Activated naive CD4-positive, alpha-beta T cell treated with anti-CD3 and anti-CD28 coated beads, Interleukin-2, amount 50 U/mL, for 16 hours (primary cell): Measurements from ENCODE around the gene NEDD8.
"Not testable (repeated sequence)": the region's sequence is repeated elsewhere in the genome, so short reads cannot be mapped to it uniquely, and the experiment has no call there.

Source experiments
- DNase-seq: peaks from one replicate; pipeline ENCODE4 v3.0.0-alpha.2; 2020

NEDD8 gene

DNA sequence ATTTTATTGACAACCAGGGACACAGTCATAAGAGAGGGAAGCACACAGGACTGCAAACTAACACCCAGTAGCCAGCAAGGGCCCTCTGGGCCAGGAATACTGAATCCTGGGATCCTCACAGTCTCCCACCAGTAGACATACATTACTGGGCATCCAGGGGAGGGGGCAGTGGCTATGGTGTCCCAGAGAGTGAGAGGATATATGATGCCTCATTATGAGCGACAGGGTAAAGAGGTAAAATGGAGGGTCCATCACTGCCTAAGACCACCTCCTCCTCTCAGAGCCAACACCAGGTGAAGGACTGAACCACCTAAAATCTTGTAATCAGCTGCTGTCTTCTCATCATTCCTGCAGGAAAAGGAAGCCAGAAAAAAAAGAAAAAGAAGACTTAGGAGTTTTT is 15.3 kb downstream of the NEDD8 start:
- DNase-seq, result not testable (repeated sequence)

DNA sequence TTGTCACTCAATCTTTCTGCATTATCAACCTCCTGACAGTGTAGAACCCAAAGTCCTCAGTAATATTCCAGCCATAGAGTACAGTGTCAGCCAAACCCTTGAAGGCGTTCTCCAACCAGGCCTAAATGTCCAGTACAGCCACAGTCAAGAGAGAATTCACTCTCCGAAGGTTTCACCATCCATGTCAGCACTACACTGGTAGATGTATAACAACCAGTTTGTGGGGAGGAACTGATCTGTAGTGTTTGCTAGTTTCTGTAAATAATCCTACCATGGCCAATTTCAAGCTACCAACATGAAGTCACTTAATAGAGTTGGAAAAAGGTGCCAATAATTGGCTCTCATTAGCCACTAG is 15.8 kb downstream of the NEDD8 start:
- DNase-seq, result no peak

DNA sequence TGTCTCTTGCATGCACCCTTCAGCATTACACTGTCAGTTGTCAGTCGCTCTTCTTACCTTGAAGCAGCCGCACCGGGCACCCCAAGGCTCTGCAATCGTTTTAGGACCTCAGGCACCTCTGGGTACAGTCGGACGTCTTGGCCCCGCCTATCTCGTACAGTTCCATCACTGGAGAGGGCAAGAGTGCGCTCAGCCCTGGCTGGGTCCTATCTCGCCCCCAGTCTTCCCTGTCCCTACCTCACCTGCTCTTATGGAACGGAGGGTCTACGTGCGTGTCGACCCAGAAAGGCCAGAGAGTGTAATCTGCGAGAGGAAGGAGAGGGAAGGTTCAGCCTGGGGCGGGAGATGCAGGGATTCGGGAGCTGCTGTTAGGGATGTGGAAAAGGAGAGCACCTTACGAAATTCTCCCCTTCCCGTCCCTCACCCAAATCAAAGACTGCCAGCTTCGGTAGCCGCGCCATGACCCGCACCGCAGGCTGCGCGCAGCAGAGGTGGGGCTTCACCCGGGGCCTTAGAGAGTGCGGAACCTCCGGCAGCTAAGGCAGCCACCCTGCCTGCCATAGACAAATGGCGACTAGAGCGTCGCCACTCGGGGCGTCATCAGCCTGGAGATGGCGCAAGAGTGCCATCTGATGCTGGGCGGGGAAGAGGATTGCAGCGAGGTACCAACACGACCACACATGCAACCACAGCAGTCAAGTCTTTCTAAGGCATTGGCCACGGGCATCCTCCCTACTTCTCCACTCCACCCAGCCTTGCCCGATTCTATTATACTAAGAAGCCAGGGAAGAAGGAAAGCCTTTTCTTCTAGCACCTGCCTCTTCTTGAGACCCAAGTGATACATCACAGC is 16.4 kb downstream of the NEDD8 start, which contains the start of gene MDP1:
MDP1 (minus strand) TSS at position 572 of the 850 bp plus-strand sequence; CDS start at position 461, 111 bp downstream.
- DNase-seq, result peak; percentile 86

DNA sequence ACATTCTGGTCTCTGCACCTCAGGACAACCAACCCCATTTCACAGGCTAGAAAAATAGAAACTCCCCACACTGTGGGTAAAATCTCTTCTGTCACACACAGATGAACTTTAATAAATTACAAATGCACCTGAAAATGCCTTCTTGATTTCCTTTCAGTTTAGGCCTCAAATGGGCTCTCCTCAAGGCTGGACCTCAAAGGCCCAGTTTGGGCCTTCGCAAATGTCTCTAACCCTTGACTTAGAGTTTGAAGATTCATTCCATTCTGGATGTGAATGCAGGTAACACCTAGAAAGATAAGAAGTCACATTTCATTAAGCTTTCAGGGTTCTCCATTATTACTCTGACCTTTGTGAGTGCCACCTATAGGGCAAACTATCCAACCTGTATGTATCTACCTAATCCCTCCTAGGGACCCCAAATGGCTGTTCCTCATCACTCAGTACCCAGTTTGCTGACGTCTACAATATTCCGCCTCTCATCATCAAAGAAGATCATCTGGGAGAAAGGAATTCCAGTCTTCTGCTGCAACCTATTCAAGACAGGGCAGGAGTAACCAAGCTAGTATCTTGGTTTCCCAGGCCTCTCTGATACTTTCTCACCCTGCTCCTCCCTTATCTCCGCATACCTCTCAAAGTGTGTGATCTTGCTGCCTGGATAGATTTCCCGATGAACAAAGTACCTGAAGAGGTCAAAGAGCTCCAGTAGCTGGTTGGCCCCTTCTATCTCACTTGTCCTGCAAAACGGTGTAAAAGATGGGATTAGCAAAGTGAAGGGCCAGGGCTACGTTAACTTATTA is 18.1 kb downstream of the NEDD8 start:
- DNase-seq, result no peak

DNA sequence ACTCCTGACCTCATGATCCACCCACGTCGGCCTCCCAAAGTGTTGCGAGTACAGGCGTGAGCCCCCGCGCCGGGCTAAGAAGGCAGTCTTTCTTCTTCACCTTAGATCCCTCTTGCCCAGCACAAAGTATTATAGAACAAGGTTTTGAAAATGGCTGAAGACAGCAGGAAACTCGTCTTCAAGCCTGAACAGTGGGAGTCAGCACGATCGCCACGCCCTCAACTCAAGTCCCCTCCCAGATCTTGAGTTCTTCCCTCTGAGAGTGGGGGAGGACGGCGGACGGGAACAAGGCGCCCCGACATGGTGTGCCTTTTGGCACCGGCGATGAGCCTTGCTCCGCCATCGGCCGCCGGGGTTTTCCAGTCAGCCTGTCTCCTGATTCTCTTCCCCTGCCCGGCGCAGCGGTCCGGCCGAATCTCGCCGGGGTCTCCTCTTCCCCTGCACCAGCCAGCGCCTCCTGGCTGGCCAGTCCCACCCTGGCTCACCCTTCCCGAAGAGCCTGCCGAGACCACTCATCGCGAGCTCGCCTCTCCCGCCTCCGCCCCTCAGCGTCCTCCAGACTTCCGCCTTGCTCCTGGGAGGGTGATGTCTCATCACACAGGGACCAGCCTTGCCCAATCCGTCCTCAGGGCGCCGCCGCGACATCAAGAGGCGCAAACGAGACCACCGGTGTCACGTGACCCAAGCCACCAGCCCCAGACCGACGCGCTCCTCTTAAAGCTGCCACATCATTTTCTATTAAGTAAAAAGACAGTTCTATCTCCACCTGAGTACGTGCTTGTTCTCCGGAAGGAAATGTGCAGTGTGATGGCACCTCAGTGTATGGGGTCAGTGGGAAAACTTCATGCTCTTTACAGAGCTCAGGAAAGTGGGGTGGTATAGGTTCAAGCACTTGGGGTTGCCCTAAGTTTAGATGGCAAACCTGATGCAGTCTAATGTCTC is 19.0 kb downstream of the NEDD8 start, which contains the start of gene CHMP4A:
CHMP4A (minus strand) TSS at position 565 of the 942 bp plus-strand sequence; CDS start at position 516, 49 bp downstream.
- DNase-seq, result peak; percentile 96

DNA sequence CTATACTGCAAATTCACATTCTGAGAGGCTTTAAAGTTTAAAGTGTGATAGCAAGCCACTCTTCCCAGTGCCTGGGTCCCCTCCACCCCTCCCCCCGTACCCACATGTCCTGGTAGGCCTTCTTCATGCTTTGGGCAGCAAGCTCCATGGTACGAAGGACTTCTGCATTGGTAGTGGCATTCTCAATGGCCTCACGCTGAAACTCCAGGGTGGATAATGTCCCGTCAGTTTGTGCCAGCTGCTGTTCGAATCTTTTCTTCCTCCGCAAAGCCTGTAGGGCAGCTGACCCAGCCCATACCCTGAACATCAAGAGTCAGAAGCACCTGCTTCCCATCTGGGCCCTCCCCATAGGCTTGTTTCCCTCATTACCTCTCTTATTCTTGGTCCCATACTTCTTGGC is 20.9 kb downstream of the NEDD8 start:
- no peak for DNase-seq

DNA sequence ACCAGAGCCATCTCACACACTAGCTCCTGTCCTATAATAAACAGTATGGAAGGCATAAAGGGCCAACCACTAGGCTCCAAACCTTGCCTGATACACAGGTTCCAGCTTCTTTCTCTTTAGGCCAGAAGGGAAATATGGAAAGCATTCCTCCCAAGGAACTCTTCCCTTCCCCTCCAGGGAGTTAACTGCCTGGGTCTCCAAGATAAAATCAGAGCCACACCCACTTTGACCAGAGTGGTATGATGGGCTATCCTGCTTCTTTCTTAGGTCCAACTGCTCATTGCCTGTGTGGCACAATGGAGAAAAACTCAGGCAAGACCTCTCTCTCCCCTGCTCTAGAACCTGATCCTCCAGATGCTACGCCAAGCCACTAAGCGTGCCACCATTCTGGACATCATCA is 24.5 kb downstream of the NEDD8 start:
- DNase-seq, result no peak

DNA sequence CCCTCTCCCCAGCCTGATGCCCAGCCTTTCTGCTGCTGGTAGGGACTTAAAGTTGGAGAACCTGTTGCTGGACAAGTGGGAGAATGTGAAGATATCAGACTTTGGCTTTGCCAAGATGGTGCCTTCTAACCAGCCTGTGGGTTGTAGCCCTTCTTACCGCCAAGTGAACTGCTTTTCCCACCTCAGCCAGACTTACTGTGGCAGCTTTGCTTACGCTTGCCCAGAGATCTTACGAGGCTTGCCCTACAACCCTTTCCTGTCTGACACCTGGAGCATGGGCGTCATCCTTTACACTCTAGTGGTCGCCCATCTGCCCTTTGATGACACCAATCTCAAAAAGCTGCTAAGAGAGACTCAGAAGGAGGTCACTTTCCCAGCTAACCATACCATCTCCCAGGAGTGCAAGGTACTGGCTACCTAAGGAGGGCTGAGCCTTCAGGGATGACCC is 25.0 kb downstream of the NEDD8 start:
- no peak for DNase-seq

DNA sequence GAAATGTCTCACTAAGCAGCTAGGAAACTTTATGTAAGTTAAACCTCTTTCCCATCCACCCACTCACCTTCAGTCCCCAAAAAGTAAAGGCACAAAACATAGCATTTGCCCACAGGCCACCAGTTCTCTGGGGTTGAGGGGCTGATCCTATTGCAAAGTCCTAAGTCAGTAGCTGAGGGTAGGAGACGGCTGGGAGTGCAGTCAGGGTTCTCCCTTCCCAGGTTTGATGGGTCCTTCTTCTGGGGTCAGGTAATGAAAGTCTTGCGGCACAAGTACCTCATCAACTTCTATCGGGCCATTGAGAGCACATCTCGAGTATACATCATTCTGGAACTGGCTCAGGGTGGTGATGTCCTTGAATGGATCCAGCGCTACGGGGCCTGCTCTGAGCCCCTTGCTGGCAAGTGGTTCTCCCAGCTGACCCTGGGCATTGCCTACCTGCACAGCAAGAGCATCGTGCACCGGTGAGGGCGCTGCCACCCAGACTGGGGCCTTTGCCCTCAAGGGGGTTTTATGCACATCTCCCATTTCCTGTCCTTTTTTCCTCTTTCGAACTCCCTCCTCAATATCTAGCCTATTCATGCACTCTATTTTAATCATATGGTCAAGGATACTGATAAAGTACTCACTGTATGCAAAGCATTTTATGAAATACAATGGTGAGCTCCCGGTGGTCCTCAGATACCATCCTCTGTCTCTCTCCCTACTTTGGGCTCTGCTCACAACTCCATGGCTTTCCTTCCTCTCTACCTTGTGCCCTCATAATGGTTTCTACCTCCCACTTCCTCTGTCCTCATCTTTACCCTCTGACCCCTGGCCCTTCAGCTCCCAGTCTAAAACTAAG is 25.7 kb downstream of the NEDD8 start:
- no peak for DNase-seq

DNA sequence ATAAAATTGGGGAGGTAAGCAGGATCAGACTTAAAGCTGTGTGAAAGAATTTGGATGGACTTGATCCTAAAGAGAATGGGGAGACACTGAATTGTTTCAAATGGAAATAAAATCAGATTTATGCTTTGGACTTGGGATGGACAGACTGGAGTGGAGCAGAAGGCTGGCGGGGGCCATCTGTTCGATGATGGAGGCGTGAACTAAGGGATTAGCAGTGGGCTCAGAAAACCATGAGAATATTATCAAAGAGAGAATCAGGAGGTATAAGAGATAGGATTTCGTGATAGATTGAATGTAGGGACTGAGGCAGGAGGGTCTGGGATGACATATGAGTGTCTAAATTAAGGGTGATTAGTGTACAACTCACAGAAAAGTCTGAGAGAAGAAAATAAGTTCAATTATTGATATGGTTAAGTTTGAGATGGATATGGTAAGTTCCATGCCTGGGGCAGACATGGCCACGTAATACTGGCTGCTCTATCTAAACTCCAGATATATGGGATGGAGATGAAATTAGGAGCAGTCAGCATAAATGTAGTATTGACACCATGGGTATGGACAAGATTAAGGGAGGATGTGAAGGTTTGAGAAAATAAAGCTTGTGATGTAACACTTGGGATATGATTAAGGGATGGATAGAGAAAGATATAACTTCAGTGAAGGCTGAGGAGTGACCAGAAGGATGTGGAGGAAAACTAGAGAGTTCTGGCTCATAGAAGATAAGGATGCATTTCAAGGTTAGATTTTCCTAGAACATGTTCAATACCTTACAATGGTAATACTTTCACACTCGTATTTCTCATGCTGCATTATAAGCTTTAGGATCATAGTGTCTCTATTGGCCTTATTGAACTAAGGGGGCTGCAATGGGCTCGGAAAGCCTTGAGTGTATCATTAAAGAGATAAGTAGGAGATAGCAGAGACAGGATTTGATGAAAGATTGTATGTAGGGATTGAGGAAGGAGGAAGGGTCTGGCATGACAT is 27.7 kb downstream of the NEDD8 start:
- DNase-seq, result no peak

DNA sequence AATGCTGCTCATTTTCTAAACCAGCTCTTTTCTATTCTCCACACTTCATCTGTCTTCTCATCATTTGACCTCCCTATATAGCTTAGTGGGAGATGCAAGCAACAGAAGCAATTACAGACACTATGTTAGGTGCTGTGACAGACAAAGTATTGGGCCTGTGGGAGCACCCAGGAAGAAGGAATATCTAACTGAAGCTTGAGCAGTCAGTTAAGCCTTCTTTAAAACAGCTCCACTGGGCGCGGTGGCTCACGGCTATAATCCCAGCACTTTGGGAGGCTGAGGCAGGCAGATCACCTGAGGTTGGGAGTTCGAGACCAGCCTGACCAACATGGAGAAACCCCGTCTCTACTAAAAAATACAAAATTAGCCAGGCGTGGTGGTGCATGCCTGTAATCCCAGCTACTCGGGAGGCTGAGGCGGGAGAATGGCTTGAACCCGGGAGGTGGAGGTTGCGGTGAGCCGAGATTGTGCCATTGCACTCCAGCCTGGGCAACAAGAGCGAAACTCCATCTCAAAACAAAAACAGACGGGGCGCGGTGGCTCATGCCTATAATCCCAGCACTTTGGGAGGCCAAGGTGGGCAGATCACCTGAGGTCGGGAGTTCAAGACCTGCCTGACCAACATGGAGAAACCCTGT is 28.8 kb downstream of the NEDD8 start:
- DNase-seq, result not testable (repeated sequence)

DNA sequence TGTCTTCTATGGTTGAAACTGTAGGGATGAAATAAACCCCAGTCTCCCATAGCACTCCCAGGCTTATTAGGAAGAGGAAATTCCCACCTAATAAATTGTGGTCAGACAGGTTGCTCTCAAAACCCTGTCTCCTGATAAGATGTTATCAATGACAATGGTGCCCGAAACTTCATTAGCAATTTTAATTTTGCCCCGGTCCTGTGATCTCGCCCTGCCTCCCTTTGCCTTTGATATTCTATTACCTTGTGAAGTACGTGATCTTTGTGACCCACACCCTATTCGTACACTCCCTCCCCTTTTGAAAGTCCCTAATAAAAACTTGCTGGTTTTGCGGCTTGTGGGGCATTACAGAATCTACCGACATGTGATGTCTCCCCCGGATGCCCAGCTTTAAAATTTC is 29.6 kb downstream of the NEDD8 start:
- DNase-seq, result not testable (repeated sequence)

DNA sequence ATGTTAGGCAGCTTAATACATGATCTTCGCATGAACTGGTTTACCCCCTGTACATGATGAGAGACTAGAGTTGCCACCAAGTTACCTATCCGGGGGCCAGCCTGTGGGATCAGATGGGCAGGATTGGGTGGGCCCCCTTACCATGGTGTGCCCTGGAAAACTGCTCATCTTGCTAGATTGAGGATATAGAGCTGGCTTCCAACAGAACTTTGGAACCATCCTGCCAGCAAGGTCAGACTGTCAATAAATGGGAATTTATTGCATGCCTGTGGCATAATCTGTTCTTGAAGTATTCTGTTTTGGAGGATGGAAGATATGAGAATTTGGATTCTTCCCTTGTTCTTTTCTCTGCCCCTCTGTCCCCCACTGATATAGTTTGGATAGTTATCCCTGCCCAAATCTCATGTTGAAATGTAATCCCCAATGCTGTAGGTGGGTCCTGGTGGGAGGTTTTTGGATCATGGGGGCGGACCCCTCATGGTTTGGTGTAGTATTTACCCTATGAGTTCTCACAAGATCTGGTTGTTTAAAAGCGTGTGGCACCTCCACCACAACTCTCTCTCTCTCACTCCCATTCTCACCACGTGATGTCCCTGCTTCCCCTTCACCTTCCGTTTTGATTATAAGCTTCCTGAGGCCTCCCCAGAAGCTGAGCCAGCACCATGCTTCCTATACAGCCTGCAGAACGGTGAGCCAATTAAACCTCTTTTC is 33.2 kb downstream of the NEDD8 start:
- no peak for DNase-seq

DNA sequence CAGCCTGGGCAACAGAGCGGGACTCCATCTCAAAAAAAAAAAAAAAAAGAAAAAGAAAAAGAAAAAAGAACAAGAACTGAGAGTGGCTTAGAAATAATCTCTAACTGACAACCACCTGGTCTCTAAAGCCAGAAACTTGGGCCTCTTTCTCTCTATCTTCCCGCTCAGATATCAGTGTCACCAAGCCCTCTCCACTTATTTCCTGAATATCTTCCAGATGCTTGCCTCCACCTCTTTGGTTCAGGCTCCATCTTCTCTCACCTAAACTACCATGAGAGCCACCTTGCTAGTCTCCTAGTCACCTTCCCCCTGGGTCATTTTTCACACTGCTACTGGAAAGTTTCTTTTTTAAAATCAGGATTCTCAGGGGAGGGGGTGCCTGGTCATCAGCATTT is 35.1 kb downstream of the NEDD8 start:
- no peak for DNase-seq

DNA sequence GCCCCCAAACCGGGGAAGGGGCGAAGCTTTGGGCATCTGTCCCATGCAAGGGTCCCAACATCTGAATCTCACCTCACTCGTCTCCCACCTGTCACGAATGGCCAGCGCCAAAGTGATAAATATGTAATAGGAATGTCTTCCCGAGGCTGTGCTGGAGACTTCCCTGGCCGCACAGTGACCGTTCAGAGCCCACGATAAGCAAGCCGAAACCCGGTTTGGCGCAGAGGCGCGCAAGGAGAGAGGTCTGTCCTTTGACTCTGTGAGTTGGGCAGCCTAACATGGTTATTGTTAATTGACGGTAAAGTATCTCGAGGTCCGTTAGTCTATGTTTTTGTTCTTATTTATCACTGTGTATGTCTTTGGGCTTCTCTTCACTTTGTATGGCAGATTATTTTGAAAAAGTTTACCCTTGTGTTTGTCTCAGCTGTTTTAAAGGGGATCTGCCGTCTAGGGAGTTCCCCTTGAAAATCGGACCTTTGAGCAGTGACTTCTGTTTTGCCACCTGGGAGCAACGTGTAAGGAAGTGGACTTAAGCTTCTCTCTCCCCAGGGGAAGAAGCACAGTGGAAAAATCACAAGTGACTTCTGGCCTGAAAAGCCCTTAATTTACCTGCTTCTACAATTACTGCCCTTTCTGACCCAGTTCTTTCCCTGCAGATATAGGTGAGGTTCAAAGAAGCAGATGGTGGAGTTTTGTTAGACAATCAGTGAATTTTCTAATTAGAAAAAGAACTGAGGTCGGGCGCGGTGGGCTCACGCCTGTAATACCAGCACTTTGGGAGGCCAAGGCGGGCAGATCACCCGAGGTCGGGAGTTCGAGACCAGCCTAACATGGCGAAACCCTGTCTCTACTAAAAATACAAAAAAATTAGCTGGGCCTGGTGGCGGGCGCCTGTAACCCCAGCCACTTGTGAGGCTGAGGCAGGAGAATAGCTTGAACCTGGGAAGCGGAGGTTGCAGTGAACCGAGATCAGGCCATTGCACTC is 35.8 kb downstream of the NEDD8 start:
- DNase-seq, result no peak

DNA sequence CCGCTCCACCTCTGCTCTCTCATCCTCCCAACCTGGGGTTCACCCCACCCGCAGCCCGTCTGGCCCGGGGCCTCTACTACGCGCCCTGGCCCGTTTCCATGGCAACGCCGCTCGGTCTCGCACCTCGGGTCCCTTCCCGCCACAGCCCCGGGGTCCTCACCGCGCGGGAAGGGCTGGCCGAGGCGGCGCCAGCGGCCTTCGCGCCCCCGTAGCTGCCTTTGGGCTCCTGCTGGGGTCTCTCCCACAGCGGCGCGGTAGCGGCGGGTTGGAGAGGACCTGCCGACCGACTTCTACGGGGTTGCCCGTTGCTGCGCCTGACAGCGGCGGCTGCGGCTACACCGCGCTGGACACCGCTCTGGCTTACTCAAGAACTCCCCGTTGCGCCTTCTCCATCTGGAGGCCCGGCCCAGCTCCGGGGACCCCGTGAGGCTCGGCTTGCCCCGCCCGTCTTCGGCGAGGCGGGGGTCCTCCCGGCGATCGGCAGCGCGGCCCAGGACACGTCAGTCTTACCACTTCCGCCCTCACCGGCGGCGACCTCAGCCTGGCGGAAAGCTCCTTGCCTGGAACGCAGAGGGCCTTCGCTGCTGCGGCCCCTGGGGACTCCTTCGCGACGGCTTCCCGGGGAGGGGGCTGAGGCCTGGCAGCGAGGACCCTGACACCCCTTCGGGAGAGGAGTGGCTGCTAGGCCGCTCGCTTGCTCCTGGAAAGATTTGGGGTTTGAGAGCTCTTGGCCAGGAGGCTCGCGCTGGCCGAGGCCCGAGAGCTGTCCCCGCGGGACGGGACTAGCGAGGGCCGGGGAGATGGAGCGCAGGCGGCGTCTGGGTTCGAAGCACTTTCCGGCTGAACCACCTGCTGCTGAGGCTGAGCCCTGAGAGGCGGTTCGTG is 36.7 kb downstream of the NEDD8 start, which contains the start of gene TM9SF1:
TM9SF1 (minus strand) TSS at position 256 of the 885 bp plus-strand sequence. CDS start 422 bp downstream, outside the sequence.
- DNase-seq, result peak; percentile 89

DNA sequence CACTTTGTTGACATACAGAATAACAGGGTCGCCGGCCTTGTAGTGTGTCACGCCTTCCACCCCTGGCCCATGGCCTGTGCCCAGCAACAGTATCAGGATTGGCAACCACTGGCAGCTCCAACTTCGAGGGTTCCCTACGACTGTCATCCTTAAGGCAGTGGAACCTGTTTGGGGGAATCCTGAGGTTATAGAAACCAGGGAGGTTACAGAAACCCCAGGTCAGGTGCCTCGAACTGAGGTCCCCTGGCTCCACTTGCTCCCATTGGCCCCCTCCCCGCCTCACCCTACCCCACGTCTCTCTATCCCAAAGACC is 37.3 kb downstream of the NEDD8 start:
- no peak for DNase-seq
